ENCODE results near the gene ZP4.
A peak's percentile ranks its signal among the peaks of the same experiment; 100 is the strongest.

- TF ChIP-seq CTCF (IDR thresholded peaks at IDR 0.05 in 2 of 3, conservative IDR thresholded peaks at IDR 0.05 in 1 of 3; ENCODE audit: insufficient read depth in 2 of 3, low read depth in 1 of 3, low read length in 3 of 3) (0 out of 6 replicates have a peak, but pooled peaks of 1 of the 3 experiments have one; percentile 25), ARNT (IDR thresholded peaks at IDR 0.05) (no peak), ERF (CRISPR knock-in tag; IDR thresholded peaks at IDR 0.05) (no peak), SMC3 (conservative IDR thresholded peaks at IDR 0.05; ENCODE audit: insufficient read depth, low read depth, low read length) (no peak)
Observed at GRCh38 chr1:237901299-237901934, 10.7 kb upstream of the ZP4 start.

Measured in K562 (cell line).